ENCODE results near the gene MAD2L1BP. TPM values are rescaled to one million over a fixed set of nuclear protein-coding genes. Genes with fewer than 3 reads are reported as not detected.
A peak's percentile ranks its signal among the peaks of the same experiment; 100 is the strongest.

MAD2L1BP gene
- total and polyA plus RNA-seq, 2 of the 13 experiments (the other 11 are each of a cell fraction or from before 2014, with no cell fraction given) = 54.2 to 55.5 TPM

GRCh38 chr6:43635387-43636307 lies at the start of gene MAD2L1BP (continued):
- TF ChIP-seq PRDM4 (CRISPR knock-in tag; IDR thresholded peaks at IDR 0.05; ENCODE audit: borderline replicate concordance) (no peak), KAT2B (IDR thresholded peaks at IDR 0.05; ENCODE audit: borderline replicate concordance, low read depth, low read length) (no peak), PITX1 (CRISPR knock-in tag; IDR thresholded peaks at IDR 0.05) (peak; percentile 74), RAD21 (CRISPR knock-in tag; IDR thresholded peaks at IDR 0.05) (peak; percentile 28; the same call in 1 of the 2 replicates), ZBTB14 (CRISPR knock-in tag; IDR thresholded peaks at IDR 0.05) (peak; percentile 32; the same call in 1 of the 2 replicates), JUNB (CRISPR knock-in tag; IDR thresholded peaks at IDR 0.05; ENCODE audit: borderline replicate concordance) (no peak), ZBTB8A (CRISPR knock-in tag; IDR thresholded peaks at IDR 0.05; ENCODE audit: borderline replicate concordance, low read depth) (no peak), RBFOX2 (IDR thresholded peaks at IDR 0.05; ENCODE audit: low read depth, low read length) (peak; percentile 90), CENPT (CRISPR knock-in tag; IDR thresholded peaks at IDR 0.05; ENCODE audit: low read depth) (peak; percentile 83; the same call in 1 of the 2 replicates)
- TF ChIP-seq, protein P1, sequence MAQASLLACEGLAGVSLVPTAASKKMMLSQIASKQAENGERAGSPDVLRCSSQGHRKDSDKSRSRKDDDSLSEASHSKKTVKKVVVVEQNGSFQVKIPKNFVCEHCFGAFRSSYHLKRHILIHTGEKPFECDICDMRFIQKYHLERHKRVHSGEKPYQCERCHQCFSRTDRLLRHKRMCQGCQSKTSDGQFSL (CRISPR knock-in tag; IDR thresholded peaks at IDR 0.05) = peak; percentile 90
- TF ChIP-seq, protein P2, sequence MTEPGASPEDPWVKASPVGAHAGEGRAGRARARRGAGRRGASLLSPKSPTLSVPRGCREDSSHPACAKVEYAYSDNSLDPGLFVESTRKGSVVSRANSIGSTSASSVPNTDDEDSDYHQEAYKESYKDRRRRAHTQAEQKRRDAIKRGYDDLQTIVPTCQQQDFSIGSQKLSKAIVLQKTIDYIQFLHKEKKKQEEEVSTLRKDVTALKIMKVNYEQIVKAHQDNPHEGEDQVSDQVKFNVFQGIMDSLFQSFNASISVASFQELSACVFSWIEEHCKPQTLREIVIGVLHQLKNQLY (CRISPR knock-in tag; IDR thresholded peaks at IDR 0.05) = peak; percentile 50
- TF ChIP-seq, protein P3, sequence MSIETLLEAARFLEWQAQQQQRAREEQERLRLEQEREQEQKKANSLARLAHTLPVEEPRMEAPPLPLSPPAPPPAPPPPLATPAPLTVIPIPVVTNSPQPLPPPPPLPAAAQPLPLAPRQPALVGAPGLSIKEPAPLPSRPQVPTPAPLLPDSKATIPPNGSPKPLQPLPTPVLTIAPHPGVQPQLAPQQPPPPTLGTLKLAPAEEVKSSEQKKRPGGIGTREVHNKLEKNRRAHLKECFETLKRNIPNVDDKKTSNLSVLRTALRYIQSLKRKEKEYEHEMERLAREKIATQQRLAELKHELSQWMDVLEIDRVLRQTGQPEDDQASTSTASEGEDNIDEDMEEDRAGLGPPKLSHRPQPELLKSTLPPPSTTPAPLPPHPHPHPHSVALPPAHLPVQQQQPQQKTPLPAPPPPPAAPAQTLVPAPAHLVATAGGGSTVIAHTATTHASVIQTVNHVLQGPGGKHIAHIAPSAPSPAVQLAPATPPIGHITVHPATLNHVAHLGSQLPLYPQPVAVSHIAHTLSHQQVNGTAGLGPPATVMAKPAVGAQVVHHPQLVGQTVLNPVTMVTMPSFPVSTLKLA (IDR thresholded peaks at IDR 0.05) = no peak
- TF ChIP-seq, protein P4, sequence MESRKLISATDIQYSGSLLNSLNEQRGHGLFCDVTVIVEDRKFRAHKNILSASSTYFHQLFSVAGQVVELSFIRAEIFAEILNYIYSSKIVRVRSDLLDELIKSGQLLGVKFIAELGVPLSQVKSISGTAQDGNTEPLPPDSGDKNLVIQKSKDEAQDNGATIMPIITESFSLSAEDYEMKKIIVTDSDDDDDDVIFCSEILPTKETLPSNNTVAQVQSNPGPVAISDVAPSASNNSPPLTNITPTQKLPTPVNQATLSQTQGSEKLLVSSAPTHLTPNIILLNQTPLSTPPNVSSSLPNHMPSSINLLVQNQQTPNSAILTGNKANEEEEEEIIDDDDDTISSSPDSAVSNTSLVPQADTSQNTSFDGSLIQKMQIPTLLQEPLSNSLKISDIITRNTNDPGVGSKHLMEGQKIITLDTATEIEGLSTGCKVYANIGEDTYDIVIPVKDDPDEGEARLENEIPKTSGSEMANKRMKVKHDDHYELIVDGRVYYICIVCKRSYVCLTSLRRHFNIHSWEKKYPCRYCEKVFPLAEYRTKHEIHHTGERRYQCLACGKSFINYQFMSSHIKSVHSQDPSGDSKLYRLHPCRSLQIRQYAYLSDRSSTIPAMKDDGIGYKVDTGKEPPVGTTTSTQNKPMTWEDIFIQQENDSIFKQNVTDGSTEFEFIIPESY (CRISPR knock-in tag; IDR thresholded peaks at IDR 0.05) = no peak
